Right atrium auricular region (tissue), 2 donors: Measurements from ENCODE around the gene TBC1D22B. TPM values are rescaled to one million over a fixed set of nuclear protein-coding genes. Genes with fewer than 3 reads are reported as not detected.

Experiments used
- DNase-seq: peaks from one replicate; pipeline ENCODE4 v3.0.0-alpha.2; 2019; ENCODE audit warnings: low spot score
- H3K27ac ChIP-seq, 2 donors: fragments of 200-600 bp; sonication (generic); 1 replicate in 1 of 2; 2 replicates in 1 of 2; pipeline ENCODE4 v1.5.1; 2016 to 2019
- H3K27me3 ChIP-seq, 2 donors: fragments of 200-600 bp; sonication (generic); one replicate each; pipeline versions ENCODE4 v1.5.1 to v1.6.0; 2017 to 2019
- H3K36me3 ChIP-seq: fragments of 200-600 bp; sonication (generic); one replicate; pipeline ENCODE4 v1.5.1; 2016
- H3K4me1 ChIP-seq, 2 donors: fragments of 200-600 bp; sonication (generic); one replicate each; pipeline versions ENCODE4 v1.5.1 to v1.6.0; 2017 to 2019
- H3K4me3 ChIP-seq, 2 donors: fragments of 200-600 bp; sonication (generic); 1 replicate in 1 of 2; 2 replicates in 1 of 2; pipeline ENCODE4 v1.5.1; 2017 to 2019; ENCODE audit warnings: mild to moderate bottlenecking in 1 of 2, moderate library complexity in 1 of 2
- H3K9me3 ChIP-seq, 2 donors: fragments of 200-600 bp; sonication (generic); one replicate each; pipeline ENCODE4 v1.5.1; 2019
- CTCF ChIP-seq, 2 donors: fragments of 200-600 bp; sonication (generic); IDR thresholded peaks; one replicate each; pipeline ENCODE4 v1.5.1; 2019; ENCODE audit warnings: antibody characterized with exemption in 2 of 2
- total RNA-seq, 2 donors: library from RNA; depleted of rRNA; stranded (reverse); fragments of >200 nt; gene quantifications; one replicate each; pipeline ENCODE4 v1.1.0, GENCODE V29; 2016

TBC1D22B gene
- total RNA-seq, 2 donors from 2014 or later = 7.5 to 9.8 TPM

- Histone ChIP-seq H3K4me1 (peaks cover 0 to 37% of the 10 kb centered on the region in 2 donors), H3K27ac (no peak overlapping the region), H3K27me3 (no peaks in the 10 kb centered on the region), H3K9me3 (no peaks in the 10 kb centered on the region), H3K36me3 (no peaks in the 10 kb centered on the region), H3K4me3 (no peak overlapping the region)
- DNase-seq = no peak
- TF ChIP-seq CTCF (IDR thresholded peaks at IDR 0.05) = no peak
Observed at GRCh38 chr6:37262446-37263026, 5.0 kb downstream of the TBC1D22B start.

- Histone ChIP-seq H3K27ac (no peak overlapping the region), H3K36me3 (no peaks in the 10 kb centered on the region), H3K4me3 (no peak overlapping the region), H3K27me3 (no peaks in the 10 kb centered on the region), H3K9me3 (no peaks in the 10 kb centered on the region), H3K4me1 (peaks cover 0 to 18% of the 10 kb centered on the region in 2 donors)
- no peak for TF ChIP-seq CTCF (IDR thresholded peaks at IDR 0.05)
- no peak for DNase-seq
Observed at GRCh38 chr6:37265001-37265400, 7.4 kb downstream of the TBC1D22B start.

- Histone ChIP-seq H3K36me3 (no peaks in the 10 kb centered on the region), H3K4me1 (peaks cover 0 to 14% of the 10 kb centered on the region in 2 donors), H3K9me3 (no peaks in the 10 kb centered on the region), H3K27ac (no peak overlapping the region), H3K4me3 (no peak overlapping the region), H3K27me3 (no peaks in the 10 kb centered on the region)
- DNase-seq = no peak
- no peak for TF ChIP-seq CTCF (IDR thresholded peaks at IDR 0.05)
Observed at GRCh38 chr6:37265860-37266259, 8.3 kb downstream of the TBC1D22B start.

- DNase-seq = no peak
- Histone ChIP-seq H3K9me3 (no peaks in the 10 kb centered on the region), H3K27me3 (no peaks in the 10 kb centered on the region), H3K4me3 (no peak overlapping the region), H3K4me1 (no peaks in the 10 kb centered on the region), H3K36me3 (no peaks in the 10 kb centered on the region), H3K27ac (no peak overlapping the region)
- TF ChIP-seq CTCF (IDR thresholded peaks at IDR 0.05) = no peak
Observed at GRCh38 chr6:37269105-37269504, 11.5 kb downstream of the TBC1D22B start.

GRCh38 chr6:37272834-37273566, 15.4 kb downstream of the TBC1D22B start:
- TF ChIP-seq CTCF (IDR thresholded peaks at IDR 0.05) = no peak
- no peak for DNase-seq
- no peaks in the 10 kb centered on the region for H3K9me3 ChIP-seq

More at GRCh38 chr6:37272834-37273566, 15.4 kb downstream of the TBC1D22B start:
- H3K36me3 ChIP-seq = no peaks in the 10 kb centered on the region
- no peak overlapping the region for H3K4me3 ChIP-seq
- no peaks in the 10 kb centered on the region for H3K4me1 ChIP-seq
- no peak overlapping the region for H3K27ac ChIP-seq
- no peaks in the 10 kb centered on the region for H3K27me3 ChIP-seq
